ENCODE data around the gene RIPK4. TPM values are rescaled to one million over a fixed set of nuclear protein-coding genes. Genes with fewer than 3 reads are reported as not detected.

RIPK4 gene
- total RNA-seq, 1 donor from 2014 or later, result 10.9 TPM

- DNase-seq (no peak), ATAC-seq (no peak)
- TF ChIP-seq, protein P1, sequence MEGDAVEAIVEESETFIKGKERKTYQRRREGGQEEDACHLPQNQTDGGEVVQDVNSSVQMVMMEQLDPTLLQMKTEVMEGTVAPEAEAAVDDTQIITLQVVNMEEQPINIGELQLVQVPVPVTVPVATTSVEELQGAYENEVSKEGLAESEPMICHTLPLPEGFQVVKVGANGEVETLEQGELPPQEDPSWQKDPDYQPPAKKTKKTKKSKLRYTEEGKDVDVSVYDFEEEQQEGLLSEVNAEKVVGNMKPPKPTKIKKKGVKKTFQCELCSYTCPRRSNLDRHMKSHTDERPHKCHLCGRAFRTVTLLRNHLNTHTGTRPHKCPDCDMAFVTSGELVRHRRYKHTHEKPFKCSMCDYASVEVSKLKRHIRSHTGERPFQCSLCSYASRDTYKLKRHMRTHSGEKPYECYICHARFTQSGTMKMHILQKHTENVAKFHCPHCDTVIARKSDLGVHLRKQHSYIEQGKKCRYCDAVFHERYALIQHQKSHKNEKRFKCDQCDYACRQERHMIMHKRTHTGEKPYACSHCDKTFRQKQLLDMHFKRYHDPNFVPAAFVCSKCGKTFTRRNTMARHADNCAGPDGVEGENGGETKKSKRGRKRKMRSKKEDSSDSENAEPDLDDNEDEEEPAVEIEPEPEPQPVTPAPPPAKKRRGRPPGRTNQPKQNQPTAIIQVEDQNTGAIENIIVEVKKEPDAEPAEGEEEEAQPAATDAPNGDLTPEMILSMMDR (IDR thresholded peaks at IDR 0.05), result no peak
- Histone ChIP-seq H3K27me3 (no peaks in the 10 kb centered on the region), H3K27ac (no peak overlapping the region), H3K36me3 (peaks cover 4% of the 10 kb centered on the region), H3K4me3 (no peak overlapping the region), H3K4me1 (peaks cover 12% of the 10 kb centered on the region), H3K9me3 (no peaks in the 10 kb centered on the region)
- intact Hi-C loops (cut with DNase I), result no loop called here
Measured at GRCh38 chr21:41750532-41751151, 16.2 kb downstream of the RIPK4 start.

DNA sequence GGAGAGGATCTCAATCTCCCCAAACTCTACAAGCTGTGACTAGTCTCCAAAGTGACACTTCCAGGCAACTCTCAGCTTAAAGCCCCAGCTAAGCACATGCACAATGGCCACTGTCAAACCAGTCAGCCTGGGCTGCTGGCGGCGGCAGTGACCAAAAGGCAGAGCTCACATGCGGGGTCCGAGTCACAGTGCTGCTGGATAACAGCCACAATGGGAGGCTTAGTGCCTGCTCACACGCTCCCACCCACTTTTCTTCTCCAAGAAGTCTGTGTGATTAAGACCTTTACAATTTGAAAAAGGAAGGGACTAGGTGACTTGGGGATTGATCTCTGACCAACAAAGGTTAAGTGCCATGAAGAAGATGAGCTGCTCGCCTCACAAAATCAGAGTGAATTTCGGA is 16.8 kb downstream of the RIPK4 start:
- DNase-seq (no peak), ATAC-seq (no peak)
- H3K4me3 ChIP-seq, result no peak overlapping the region
- no peaks in the 10 kb centered on the region for H3K27me3 ChIP-seq
- peaks cover 12% of the 10 kb centered on the region for H3K4me1 ChIP-seq
- TF ChIP-seq, protein P1 (IDR thresholded peaks at IDR 0.05), result no peak
- H3K9me3 ChIP-seq, result no peaks in the 10 kb centered on the region
- H3K27ac ChIP-seq, result no peak overlapping the region
- no peaks in the 10 kb centered on the region for H3K36me3 ChIP-seq
- intact Hi-C loops (cut with DNase I), result no loop called here

- Histone ChIP-seq H3K4me3 (no peak overlapping the region), H3K4me1 (peaks cover 12% of the 10 kb centered on the region), H3K27ac (no peak overlapping the region), H3K9me3 (no peaks in the 10 kb centered on the region), H3K36me3 (no peaks in the 10 kb centered on the region), H3K27me3 (no peaks in the 10 kb centered on the region)
- intact Hi-C loops (cut with DNase I), result no loop called here
- TF ChIP-seq, protein P1 (IDR thresholded peaks at IDR 0.05), result no peak
- no peak for ATAC-seq
- DNase-seq, result no peak
Measured at GRCh38 chr21:41749286-41749685, 17.6 kb downstream of the RIPK4 start.

GRCh38 chr21:41747943-41748738 is 18.7 kb downstream of the RIPK4 start:
- no peaks in the 10 kb centered on the region for H3K9me3 ChIP-seq
- DNase-seq (no peak), ATAC-seq (no peak)
- intact Hi-C loops (cut with DNase I), result no loop called here
- H3K27me3 ChIP-seq, result no peaks in the 10 kb centered on the region
- no peak overlapping the region for H3K27ac ChIP-seq
- TF ChIP-seq, protein P1 (IDR thresholded peaks at IDR 0.05), result no peak
- H3K4me1 ChIP-seq, result peaks cover 12% of the 10 kb centered on the region
- no peak overlapping the region for H3K4me3 ChIP-seq
- no peaks in the 10 kb centered on the region for H3K36me3 ChIP-seq

DNA sequence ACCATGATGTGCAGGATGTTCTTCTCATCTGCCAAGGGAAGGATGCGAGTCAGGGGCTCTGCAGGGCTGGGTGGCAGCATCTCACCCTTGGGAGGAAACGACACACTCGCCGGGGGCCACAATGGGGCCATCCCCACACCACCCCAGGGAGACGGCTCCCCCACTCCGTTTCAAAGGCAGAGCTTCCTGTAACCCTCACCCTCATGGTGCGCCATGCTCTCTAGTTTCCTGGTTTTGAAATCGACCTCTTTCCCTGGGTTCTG is 20.2 kb downstream of the RIPK4 start:
- H3K27ac ChIP-seq, result no peak overlapping the region
- H3K36me3 ChIP-seq, result peaks cover under 1% of the 10 kb centered on the region
- ATAC-seq, result no peak
- no peak for DNase-seq
- TF ChIP-seq, protein P1 (IDR thresholded peaks at IDR 0.05), result no peak
- intact Hi-C loops (cut with DNase I), result no loop called here
- no peaks in the 10 kb centered on the region for H3K27me3 ChIP-seq
- peaks cover 9% of the 10 kb centered on the region for H3K4me1 ChIP-seq
- H3K9me3 ChIP-seq, result no peaks in the 10 kb centered on the region
- H3K4me3 ChIP-seq, result no peak overlapping the region
